NCI-H1048 (cell line): ENCODE data around the gene RPL27.
"Not testable (repeated sequence)": the region's sequence is repeated elsewhere in the genome, so short reads cannot be mapped to it uniquely, and the experiment has no call there.

ENCODE experiments used
- DNase-seq: peaks from one replicate; lab custom pipeline; 2025; lab: John Stamatoyannopoulos, UW

RPL27 gene

DNA sequence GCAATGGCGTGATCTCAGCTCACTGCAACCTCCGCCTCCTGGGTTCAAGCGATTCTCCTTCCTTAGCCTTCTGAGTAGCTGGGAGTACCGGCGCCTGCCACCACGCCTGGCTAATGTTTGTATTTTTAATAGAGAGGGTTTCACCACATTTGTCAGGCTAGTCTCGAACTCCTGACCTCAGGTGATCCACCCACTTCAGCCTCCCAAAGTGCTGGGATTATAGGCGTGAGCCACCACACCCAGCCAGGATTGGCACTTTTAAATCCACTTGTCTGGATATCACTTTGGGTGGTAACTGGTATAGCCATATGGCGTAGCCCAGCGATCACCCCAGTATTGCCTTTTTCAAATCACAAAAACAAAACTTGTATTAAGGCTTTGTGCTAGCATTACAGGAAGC, 4.3 kb upstream of the RPL27 start:
- not testable (repeated sequence) for DNase-seq

DNA sequence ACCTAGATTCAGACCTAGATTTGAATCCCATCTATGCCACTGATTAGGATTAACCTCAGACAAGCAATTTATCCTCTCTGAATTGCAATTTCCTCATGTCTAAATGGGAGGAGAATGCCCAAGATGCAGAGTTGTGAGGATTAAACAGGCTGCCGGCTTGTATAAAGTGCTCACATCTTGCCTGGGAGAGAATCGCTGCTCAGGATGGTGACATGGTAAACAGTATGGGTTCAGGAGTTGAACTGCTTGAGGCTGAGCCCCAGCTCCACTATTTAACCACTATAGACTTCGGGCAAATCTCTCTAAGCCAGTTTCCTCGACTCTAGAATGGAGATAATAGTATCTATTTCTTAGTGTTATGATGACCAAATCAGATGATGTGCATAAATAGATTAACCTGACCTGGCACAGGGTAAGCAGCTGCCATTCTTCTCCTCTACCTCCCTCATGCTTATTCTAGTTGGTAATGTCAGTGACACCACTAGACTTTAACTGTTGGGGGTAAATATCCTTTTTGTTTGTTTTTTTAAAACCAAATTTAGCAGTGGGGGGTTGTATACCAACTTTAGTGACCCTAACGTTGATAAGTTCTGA, 732 bp upstream of the RPL27 start:
- no peak for DNase-seq

DNA sequence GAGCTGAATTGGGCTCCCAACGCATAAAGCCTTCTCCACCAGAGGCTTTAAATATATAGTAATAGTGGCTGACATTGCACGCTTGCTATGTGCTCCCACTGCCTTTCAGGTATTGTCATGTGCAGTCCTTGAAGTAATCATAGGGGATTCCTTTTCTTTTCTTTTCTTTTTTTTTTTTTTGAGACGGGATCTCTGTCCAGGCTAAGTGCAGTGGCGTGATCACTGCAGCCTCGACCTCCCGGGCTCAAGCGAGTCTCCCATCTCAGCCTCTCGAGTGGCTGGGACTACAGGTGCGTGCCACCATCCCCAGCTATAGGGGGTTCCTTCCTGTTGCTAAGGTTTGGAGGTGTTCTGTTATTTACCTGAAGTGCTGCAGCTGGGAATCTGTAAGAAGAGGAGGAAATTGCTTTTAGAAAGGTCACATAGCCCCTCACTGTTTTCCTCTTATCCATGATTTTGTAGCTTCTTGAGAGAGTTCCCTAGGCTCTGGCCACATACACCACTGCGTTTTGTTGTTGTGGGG, 845 bp downstream of the RPL27 start:
- no peak for DNase-seq

DNA sequence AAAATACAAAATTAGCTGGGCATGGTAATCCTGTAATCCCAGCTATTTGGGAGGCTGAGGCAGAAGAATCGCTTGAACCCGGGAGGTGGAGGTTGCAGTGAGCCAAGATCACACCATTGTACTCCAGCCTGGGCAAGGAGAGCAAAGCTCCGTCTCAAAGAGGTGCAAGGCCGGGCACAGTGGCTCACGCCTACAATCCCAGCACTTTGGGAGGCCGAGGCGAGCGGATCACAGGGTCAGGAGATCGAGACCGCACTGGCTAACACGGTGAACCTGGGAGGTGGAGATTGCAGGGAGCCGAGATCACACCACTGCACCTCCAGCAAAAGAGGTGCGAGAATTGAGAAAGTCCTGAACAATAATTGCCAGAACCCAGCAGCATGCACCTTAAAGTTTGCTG, 2.7 kb downstream of the RPL27 start:
- DNase-seq: not testable (repeated sequence)

DNA sequence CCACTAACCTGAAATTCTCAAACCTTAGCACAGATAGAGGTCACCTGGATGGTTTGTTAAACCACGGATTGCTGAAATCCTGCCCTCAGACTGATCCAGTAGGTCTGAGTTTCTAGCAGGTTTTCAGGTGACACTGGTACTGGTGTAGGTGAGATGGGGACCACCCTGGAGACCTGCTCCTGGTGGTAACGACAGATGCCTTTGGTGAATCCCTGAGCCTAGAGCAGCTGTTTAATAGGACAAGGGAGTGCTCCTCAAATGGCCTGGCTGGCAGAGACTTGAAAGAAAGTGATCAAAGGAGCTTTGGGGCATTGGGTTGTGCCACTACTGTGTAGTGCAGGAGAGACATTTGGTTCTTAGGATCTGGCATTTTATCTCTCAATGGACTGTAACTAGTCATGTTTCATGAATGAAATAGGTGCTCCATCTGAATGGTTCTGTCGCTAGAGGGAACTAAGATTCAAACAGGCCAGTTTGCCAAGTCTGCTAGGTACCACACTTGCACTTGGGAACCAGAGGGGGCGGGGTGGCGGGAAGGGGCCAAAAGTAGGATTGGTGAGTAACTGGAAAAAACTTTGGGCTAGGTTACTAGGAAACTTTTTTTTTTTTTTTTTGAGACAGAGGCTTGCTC, 5.4 kb downstream of the RPL27 start:
- DNase-seq: no peak

DNA sequence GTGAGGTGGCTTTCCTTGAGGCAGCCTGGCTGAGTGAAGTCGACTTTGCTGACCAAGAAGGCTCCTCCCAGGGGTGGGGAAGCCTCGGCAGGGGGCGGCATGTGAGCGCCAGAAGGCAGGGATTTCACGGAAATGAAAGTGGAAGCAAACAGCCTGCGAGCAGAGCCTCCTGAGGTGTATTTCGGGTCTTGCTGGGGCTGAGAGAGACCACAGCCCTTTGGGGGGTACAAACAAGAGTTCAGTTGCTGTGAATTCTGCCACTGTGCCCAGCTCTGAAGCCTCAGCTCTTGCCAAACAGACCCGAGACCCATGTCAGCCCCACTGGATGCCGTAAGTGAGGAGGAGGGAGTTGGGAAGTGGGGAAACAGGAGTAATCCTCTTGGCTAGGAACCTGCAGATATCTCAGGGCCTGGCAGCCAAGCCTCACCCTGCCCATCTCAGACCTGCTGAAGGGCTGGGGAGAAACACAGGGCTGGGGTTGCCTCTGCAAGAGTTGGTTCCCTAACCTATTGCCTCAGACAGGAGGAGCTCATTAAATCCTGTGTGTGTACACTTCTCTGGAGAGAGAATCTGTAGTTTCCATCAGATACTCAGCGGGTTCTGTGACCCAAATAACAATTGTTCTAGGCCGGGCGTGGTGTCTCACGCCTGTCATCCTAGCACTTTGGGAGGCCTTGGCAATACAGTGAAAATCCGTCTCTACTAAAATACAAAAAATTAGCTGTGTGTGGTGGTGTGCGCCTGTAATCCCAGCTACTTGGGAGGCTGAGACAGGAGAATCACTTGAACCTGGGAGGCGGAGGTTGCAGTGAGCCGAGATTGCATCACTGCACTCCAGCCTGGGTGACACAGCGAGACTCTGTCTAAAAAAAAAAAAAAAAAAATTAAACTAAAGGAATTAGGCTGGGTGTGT, 8.7 kb downstream of the RPL27 start, which contains the start of gene IFI35:
Gene IFI35 (plus strand): TSS at position 146 of the 913 bp plus-strand sequence. CDS start 164 bp downstream, at position 310.
- peak; percentile 45 for DNase-seq

DNA sequence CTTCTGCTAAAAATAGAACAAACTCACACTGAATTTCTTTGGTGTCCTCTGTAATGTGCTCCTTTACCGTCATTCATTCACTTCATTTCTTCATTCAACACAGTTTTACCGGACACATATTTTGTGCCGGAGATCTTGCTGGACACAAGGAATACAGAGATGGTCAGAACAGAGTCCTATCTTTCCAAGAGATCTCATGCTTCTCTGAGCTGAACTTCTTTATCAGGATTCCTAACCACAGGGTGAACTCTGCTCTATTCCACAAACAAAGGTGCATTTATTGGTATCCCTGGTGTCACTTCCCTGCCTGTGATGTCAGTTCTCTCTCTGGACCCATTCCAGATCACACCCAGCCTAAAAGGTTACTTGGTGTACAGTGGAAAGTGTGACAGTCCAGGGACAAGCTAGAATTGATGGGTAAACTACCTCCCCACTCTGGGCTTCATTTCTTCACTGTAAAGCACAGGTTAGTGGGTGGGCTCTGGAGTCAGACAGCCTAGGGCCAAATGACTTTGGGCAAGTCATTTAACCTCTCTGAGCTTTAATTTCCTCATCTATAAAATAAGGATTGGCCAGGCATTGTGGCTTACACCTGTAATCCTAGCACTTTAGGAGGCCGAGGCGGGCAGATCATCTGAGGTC, 12.6 kb downstream of the RPL27 start:
- DNase-seq: no peak

DNA sequence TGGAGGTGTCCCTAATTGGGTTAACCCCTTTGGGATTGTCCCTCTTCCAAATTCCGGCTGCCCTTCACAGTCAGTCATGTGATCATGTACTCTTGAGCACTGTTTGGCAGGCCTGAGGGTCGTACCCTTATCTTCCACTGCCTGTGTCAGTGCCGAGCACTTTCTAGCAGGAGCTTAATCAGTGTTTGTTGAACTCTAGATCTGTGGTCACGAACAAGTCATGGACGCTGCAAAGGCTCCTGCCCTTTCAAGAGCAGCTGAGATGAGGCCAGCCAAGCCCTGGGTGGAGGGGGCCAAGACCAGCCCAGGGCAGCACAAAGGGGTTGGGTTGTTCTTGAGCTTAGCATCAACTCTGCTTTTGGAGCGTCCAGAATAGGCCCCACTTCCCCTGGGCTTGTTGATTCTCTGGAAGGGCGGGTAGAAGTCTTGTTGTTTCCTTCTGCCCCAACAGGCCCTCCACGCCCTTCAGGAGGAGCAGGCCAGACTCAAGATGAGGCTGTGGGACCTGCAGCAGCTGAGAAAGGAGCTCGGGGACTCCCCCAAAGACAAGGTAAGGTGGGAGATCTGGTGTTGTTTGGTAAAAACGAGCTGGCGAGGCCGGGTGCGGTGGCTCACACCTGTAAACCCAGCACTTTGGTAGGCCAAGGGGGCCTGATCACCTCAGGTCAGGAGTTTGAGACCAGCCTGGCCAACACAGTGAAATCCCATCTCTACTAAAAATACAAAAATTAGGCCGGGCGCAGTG, 13.7 kb downstream of the RPL27 start:
- DNase-seq: no peak

DNA sequence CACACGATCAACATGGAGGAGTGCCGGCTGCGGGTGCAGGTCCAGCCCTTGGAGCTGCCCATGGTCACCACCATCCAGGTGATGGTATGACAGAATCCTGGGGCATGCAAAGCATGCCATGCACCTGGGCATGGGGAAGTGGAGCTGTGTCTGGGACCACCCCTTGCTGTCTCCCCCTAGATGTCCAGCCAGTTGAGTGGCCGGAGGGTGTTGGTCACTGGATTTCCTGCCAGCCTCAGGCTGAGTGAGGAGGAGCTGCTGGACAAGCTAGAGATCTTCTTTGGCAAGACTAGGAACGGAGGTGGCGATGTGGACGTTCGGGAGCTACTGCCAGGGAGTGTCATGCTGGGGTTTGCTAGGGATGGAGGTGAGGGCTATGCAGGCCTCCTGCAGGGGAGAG, 15.1 kb downstream of the RPL27 start:
- no peak for DNase-seq

DNA sequence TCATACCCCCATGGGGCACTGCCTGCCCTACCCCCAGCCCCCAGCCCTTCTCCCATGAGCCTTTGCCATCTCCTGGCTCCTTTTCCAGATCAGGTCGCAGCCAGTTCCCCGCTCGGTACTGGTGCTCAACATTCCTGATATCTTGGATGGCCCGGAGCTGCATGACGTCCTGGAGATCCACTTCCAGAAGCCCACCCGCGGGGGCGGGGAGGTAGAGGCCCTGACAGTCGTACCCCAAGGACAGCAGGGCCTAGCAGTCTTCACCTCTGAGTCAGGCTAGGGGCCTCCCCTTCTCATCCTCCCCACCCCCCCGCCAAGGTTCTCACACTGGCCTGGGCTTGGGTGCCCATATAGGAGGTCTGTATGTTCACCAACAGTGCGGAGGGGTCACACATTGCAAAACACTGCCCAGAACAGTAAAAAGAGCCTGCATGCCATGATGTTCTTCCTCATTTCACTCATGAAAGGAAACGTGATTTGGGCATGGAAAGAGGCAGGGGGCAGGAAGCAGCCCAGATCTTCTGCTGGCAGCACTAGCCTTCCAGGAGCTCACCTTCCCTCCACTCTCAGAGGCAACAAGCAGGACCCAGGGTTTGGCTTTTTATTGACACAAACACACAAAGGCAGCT, 15.9 kb downstream of the RPL27 start:
- DNase-seq: no peak

DNA sequence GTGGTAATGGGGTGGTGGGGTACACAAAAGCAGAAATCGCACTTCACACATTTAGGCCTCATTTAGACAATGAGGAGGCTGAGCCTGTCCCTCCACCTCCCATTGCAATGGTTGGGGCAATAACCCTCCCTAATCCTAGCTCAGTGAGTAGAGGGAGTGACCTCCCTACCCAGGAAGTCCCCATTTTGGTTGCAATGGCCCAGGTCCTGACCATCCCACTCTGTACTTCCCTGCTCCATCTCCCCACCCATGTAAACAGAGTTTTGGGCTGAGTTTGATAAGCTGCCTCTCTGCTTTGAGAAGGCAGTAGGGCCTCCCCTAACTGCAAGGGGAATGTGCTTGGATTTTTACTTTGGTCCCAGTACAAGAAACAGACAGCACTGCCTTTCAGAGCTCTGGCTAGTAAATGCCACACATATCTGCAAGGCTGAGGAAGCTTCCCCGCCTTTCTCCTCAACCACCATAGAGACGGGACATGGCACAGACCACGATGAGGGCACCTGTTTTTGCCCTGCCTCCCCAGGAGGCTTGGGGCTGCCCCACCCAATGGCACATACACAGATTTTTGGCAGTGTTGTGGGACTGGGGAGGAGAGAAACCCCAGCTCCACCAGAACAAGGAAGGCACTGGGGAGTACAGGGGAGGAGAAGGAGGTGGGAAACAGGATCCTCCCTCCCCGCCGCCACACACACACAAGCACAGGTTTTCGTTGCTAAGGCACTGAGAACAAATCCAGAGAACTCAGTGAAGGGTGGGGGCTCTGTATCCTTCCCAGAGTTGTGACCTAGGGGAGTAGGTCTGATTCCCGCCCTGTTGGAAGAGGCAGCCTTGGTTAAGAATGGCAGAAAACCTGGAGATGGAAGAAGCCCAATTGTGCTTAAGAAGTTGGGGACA, 16.7 kb downstream of the RPL27 start:
- no peak for DNase-seq

DNA sequence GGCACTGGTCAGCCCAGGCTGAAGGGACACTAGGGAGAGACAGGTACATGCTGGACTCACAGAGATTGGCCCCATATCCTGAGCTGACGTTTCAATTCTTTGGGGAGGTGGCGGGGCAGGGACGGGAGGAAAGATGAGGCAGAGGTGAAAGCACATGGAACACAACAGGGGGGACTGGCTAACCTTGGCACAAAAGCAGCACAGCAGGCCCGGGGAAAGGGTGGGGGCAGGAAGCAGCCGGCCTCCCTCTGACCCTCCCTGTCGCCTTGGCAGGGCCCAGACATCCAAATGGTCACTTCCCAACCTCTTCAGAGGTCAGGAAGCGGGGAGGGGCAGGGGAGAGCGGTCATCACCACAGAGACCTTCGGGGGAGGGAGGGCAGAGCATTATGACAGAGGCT, 17.4 kb downstream of the RPL27 start:
- DNase-seq: no peak

DNA sequence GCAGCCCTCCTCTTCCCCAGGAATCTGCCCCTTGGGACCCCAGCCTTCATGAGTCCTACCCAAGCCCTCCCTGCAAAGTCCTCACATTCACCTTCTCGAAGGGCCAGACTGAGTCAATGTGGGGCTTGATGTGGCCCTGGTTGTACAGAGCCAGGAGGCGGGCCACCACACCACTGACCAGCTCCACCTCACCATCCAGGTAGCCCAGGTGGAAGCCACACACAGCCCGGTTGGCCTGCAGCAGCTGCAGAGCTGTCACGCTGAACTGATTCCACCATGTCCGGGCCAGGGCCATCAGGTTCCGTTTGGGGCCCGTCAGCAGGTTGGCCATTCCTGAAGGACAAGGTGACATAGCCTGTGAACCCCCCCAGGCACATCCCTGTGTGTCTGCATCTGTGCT, 18.0 kb downstream of the RPL27 start:
- no peak for DNase-seq

DNA sequence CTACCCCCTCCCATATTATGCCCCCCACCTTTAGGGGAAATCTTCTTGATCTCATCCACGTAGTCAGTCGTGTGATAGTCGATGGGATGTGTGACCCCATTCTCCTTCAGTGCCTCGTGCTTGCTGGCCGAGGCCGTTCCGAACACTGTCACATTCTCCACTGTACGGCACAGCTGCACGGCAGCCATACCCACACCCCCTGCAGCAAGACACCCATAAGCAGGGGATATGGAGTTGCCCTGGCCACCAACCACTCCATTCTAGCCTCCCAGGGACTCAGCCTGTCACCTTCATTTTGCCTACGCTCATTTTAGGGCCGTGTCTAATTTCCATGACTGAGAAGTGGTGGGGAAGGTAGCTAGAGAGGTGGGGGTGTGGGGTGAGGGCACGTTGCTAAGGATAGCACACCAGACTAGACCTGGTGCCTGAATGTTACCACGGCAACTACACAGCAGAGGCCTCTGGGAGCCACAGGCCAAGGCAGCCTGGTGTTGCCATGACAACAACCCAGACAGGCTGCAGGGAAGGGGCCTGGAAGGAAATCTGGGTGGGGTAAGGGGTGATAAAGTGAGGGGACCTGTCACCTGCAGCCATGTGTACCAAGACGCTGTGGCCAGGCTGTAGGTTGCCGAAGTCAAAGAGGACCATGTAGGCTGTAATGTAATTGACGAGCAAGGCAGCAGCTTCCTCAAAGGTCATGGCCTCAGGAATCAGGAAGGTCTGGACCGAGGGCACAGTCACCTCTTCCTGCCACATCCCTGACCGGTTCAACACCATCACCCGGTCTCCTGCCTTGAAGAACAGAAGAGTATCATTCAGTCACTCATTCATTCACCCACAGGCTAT, 20.0 kb downstream of the RPL27 start:
- DNase-seq: no peak

DNA sequence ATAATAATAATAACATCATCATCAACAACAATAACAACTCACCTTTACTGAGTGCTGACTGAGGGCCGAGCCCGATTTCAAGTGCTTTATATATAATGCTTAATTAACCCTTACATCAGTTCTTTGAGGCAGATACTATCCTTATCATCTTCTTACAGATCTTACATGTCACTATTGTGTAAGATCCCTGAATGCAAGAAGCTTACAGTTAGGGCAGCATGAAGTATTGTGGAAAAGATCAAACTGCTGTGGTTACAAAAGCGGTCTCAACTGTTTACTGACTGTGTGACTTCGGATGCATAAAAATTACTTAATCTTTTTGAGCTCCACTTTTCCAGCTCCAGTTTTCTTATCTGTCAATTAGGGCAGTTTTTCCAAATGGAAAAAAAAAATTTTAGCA, 20.7 kb downstream of the RPL27 start:
- DNase-seq: no peak

DNA sequence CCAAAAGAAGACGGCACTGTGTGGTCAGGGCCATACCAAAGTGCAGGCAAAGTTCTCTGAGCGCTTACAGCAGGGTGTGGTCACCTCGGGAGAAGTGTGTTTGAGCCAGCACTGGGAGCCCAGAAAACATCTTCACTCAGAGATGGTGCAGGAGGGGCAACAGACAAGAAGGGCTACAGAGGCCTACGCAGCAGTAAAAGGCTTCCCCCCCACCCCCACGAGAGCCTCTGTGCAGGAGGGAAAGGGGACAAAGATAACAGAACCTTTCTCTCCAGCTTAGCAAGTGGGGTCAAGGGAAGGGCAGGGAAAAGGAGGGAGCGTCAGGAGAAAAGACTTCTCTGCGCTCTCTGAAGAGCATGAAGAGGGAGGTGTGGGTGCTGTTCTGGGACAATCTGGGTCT, 21.2 kb downstream of the RPL27 start:
- no peak for DNase-seq

DNA sequence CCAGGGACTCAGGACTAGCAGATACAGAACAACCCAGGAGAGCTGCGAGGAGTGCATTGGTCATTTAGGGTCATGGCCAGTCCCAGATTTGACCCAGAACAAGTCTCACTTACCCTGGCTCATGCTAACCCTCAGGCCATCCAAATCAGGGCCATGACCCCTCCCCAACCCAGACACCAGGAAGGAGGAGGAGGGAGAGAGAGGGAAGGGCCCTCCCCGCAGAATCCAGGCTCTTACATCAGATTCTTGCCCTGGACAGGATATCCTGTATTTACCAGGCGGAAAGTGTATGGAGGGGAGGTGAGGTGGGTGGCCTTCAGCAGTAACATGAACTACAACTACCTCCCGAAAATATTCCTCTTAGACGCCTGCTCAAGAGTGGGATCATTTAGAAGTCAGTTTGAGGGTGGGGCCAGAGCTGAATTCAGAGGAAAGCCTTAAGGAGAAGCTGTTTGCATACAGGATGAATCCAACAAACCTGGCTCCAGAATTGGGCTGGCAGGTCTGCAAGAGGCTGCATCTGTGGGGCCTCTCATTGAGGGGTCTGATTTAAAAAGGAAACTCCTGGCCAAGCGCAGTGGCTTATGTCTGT, 21.9 kb downstream of the RPL27 start:
- DNase-seq: no peak
